ENCODE results near the gene ETV1.

DNA sequence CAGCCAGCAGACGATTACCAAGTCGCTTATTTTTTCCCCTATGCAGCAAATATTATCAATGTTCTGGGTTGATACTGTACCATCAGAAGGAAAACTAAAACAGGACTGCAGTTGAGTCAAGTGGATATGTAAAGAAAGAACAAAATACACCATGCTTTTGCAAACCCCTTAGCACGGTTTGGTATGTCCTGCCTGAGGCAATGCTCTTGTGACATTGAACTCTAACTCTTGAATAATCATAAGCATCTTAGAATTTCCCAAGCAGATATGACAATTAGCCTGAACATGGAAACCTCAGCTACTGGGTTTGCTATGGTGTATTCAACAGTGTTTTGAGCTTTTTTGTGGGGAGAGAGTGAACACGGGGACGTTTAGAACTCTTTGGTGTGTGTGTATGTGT is 107.4 kb downstream of the ETV1 start:
- TF ChIP-seq EZH2phosphoT487 (IDR thresholded peaks at IDR 0.05; ENCODE audit: borderline replicate concordance) (no peak), SP1 (IDR thresholded peaks at IDR 0.05; ENCODE audit: low read depth) (no peak)
- TF ChIP-seq, protein P1, sequence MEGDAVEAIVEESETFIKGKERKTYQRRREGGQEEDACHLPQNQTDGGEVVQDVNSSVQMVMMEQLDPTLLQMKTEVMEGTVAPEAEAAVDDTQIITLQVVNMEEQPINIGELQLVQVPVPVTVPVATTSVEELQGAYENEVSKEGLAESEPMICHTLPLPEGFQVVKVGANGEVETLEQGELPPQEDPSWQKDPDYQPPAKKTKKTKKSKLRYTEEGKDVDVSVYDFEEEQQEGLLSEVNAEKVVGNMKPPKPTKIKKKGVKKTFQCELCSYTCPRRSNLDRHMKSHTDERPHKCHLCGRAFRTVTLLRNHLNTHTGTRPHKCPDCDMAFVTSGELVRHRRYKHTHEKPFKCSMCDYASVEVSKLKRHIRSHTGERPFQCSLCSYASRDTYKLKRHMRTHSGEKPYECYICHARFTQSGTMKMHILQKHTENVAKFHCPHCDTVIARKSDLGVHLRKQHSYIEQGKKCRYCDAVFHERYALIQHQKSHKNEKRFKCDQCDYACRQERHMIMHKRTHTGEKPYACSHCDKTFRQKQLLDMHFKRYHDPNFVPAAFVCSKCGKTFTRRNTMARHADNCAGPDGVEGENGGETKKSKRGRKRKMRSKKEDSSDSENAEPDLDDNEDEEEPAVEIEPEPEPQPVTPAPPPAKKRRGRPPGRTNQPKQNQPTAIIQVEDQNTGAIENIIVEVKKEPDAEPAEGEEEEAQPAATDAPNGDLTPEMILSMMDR (IDR thresholded peaks at IDR 0.05 in 2 of 3, conservative IDR thresholded peaks at IDR 0.05 in 1 of 3; ENCODE audit: borderline replicate concordance in 1 of 3, insufficient read depth in 1 of 3, low read depth in 2 of 3, low read length in 2 of 3) = no peak
